HepG2 (cell line): Measurements from ENCODE around the gene PYDC2. TPM values are rescaled to one million over a fixed set of nuclear protein-coding genes. Genes with fewer than 3 reads are reported as not detected.

Source experiments
- FOXJ3 ChIP-seq: sonication (generic); formaldehyde crosslinking; IDR thresholded peaks from 2 replicates; pipeline ENCODE4 v1.4.0; 2020; ENCODE audit warnings: missing genetic modification reagents, mild to moderate bottlenecking, borderline replicate concordance
- KLF13 ChIP-seq: sonication (generic); formaldehyde crosslinking; IDR thresholded peaks from 2 replicates; pipeline ENCODE4 v1.4.0; 2020; ENCODE audit warnings: mild to moderate bottlenecking, missing genetic modification reagents
- NFKBIZ ChIP-seq: IDR thresholded peaks from 2 replicates; pipeline ENCODE4 v1.6.1; 2018; ENCODE audit warnings: missing genetic modification reagents, missing compliant biosample characterization
- ZFP41 ChIP-seq: sonication (generic); formaldehyde crosslinking; IDR thresholded peaks from 2 replicates; pipeline ENCODE4 v1.4.0; 2020; ENCODE audit warnings: mild to moderate bottlenecking, missing genetic modification reagents, borderline replicate concordance
- ZNF160 ChIP-seq: sonication (generic); formaldehyde crosslinking; IDR thresholded peaks from 2 replicates; pipeline ENCODE4 v1.8.0; 2022; ENCODE audit warnings: mild to moderate bottlenecking, inconsistent platforms, missing genetic modification reagents
- ZNF547 ChIP-seq: sonication (generic); formaldehyde crosslinking; IDR thresholded peaks from 2 replicates; pipeline ENCODE4 v1.5.1; 2020; ENCODE audit warnings: mild to moderate bottlenecking, missing genetic modification reagents
- ZNF766 ChIP-seq: sonication (generic); formaldehyde crosslinking; IDR thresholded peaks from 2 replicates; pipeline ENCODE4 v1.5.0; 2020; ENCODE audit warnings: missing genetic modification reagents, borderline replicate concordance
- polyA plus RNA-seq, 8 experiments: library from polyadenylated mRNA; depleted of rRNA in 3 of 8; stranded (reverse) in 7 of 8; unstranded in 1 of 8; fragments of >200 nt; fragmentation: Illumina TruSeq in 4 of 8; extraction: Trizol in 4 of 8; gene quantifications; 2 replicates each; pipeline versions ENCODE4 v1.2.1 to v1.2.3, GENCODE V29; 2011 to 2016; ENCODE audit warnings: low read depth in 4 of 8, missing spikeins in 1 of 8, mixed read lengths in 1 of 8; ENCODE audit not compliant: insufficient read depth in 1 of 8
- total RNA-seq, 5 experiments: library from RNA; depleted of rRNA; stranded (reverse); fragments of >200 nt; fragmentation: Illumina TruSeq; extraction: Trizol; gene quantifications; 2 replicates each; pipeline ENCODE4 v1.2.3, GENCODE V29; 2016; ENCODE audit warnings: low read depth in 1 of 5
- TF ChIP-seq, protein P1 (sequence below), 2 experiments: fragments of 450-650 bp in 1 of 2; sonication (generic) in 1 of 2; formaldehyde crosslinking in 1 of 2; IDR thresholded peaks; 2 replicates each; pipeline versions ENCODE4 v1.6.1 to v1.8.0; 2016 to 2022; ENCODE audit warnings: antibody characterized with exemption in 1 of 2, mild to moderate bottlenecking in 1 of 2, missing genetic modification reagents in 1 of 2
- TF ChIP-seq, protein P2 (sequence below): fragments of 450-650 bp; IDR thresholded peaks from 2 replicates; pipeline ENCODE4 v1.6.1; 2017; ENCODE audit warnings: mild to moderate bottlenecking

PYDC2 gene
- total and polyA plus RNA-seq, 2 of the 13 experiments (the other 11 are each of a cell fraction or from before 2014, with no cell fraction given) = not detected

DNA sequence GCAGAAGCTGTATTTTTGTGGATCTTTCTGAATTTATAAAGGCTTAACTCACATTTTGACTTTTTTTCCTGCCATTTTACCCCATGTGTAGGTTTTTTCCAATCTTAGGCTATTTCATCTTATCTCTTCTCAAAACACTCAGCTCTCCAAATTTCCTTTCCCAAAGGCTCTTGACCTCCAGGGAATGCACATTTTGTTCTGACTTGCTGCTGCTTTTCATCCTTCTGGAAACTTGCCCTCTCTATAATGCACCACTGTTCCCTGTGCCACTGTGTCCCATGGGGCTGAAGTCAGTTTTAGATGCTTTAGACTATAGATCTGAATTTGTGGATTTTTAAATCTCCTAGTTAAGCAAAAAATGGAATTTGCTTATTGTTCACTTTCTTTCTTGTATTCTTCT lies 9.1 kb downstream of the PYDC2 start (continued):
- TF ChIP-seq, protein P1, sequence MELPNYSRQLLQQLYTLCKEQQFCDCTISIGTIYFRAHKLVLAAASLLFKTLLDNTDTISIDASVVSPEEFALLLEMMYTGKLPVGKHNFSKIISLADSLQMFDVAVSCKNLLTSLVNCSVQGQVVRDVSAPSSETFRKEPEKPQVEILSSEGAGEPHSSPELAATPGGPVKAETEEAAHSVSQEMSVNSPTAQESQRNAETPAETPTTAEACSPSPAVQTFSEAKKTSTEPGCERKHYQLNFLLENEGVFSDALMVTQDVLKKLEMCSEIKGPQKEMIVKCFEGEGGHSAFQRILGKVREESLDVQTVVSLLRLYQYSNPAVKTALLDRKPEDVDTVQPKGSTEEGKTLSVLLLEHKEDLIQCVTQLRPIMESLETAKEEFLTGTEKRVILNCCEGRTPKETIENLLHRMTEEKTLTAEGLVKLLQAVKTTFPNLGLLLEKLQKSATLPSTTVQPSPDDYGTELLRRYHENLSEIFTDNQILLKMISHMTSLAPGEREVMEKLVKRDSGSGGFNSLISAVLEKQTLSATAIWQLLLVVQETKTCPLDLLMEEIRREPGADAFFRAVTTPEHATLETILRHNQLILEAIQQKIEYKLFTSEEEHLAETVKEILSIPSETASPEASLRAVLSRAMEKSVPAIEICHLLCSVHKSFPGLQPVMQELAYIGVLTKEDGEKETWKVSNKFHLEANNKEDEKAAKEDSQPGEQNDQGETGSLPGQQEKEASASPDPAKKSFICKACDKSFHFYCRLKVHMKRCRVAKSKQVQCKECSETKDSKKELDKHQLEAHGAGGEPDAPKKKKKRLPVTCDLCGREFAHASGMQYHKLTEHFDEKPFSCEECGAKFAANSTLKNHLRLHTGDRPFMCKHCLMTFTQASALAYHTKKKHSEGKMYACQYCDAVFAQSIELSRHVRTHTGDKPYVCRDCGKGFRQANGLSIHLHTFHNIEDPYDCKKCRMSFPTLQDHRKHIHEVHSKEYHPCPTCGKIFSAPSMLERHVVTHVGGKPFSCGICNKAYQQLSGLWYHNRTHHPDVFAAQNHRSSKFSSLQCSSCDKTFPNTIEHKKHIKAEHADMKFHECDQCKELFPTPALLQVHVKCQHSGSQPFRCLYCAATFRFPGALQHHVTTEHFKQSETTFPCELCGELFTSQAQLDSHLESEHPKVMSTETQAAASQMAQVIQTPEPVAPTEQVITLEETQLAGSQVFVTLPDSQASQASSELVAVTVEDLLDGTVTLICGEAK (IDR thresholded peaks at IDR 0.05) = no peak
- TF ChIP-seq, protein P1 (CRISPR knock-in tag; IDR thresholded peaks at IDR 0.05) = no peak
- no peak for TF ChIP-seq ZNF160
- TF ChIP-seq KLF13 = no peak
- TF ChIP-seq ZNF766 = no peak
- TF ChIP-seq NFKBIZ = no peak
- TF ChIP-seq ZNF547 (CRISPR knock-in tag) = no peak
- TF ChIP-seq ZFP41 (CRISPR knock-in tag) = no peak
- TF ChIP-seq, protein P2, sequence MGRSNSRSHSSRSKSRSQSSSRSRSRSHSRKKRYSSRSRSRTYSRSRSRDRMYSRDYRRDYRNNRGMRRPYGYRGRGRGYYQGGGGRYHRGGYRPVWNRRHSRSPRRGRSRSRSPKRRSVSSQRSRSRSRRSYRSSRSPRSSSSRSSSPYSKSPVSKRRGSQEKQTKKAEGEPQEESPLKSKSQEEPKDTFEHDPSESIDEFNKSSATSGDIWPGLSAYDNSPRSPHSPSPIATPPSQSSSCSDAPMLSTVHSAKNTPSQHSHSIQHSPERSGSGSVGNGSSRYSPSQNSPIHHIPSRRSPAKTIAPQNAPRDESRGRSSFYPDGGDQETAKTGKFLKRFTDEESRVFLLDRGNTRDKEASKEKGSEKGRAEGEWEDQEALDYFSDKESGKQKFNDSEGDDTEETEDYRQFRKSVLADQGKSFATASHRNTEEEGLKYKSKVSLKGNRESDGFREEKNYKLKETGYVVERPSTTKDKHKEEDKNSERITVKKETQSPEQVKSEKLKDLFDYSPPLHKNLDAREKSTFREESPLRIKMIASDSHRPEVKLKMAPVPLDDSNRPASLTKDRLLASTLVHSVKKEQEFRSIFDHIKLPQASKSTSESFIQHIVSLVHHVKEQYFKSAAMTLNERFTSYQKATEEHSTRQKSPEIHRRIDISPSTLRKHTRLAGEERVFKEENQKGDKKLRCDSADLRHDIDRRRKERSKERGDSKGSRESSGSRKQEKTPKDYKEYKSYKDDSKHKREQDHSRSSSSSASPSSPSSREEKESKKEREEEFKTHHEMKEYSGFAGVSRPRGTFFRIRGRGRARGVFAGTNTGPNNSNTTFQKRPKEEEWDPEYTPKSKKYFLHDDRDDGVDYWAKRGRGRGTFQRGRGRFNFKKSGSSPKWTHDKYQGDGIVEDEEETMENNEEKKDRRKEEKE = no peak
- no peak for TF ChIP-seq FOXJ3 (CRISPR knock-in tag)
